PC-3 (cell line): Measurements from ENCODE around the gene LRRC59. TPM values are rescaled to one million over a fixed set of nuclear protein-coding genes. Genes with fewer than 3 reads are reported as not detected.

Experiments
- ATAC-seq: fragments of 200-7000 bp; cut with Tn5 transposase; 2 replicates; pipeline ENCODE4 v1.9.1; 2020; ENCODE audit warnings: mild to moderate bottlenecking, moderate library complexity
- BruUV-seq: library from RNA; stranded (reverse); fragments of 400-500 nt; replicated peaks from 2 replicates; lab custom pipeline; 2021; lab: Mats Ljungman, UMichigan
- CTCF ChIA-PET: fragments of 300-600 bp; sonication (Branson Sonifier 250); formaldehyde crosslinking; loops from one replicate; lab custom pipeline; 2022; ENCODE audit warnings: antibody characterized with exemption; lab: Charles Lee
- POLR2A ChIA-PET: fragments of 300-600 bp; sonication (Branson Sonifier 250); formaldehyde crosslinking; loops from one replicate; lab custom pipeline; 2022; ENCODE audit warnings: antibody characterized with exemption; ENCODE audit not compliant: unreplicated experiment; lab: Charles Lee
- DNase-seq: peaks from one replicate; pipeline ENCODE4 v3.0.0-alpha.2; 2015
- H2AFZ ChIP-seq: fragments of 300-600 bp; sonication (generic); 2 replicates; pipeline ENCODE4 v1.6.0; 2016; ENCODE audit warnings: antibody characterized with exemption, low read length
- H3F3A ChIP-seq: fragments of 300-600 bp; sonication (generic); one replicate; pipeline ENCODE4 v1.6.0; 2017; ENCODE audit warnings: antibody characterized with exemption, low read length, control low read depth, mild to moderate bottlenecking; ENCODE audit not compliant: unreplicated experiment
- H3K27ac ChIP-seq: fragments of 300-600 bp; sonication (generic); 2 replicates; pipeline ENCODE4 v1.5.1; 2016; ENCODE audit warnings: mild to moderate bottlenecking, low read length
- H3K27me3 ChIP-seq: fragments of 300-600 bp; sonication (generic); 2 replicates; pipeline ENCODE4 v1.6.1; 2016; ENCODE audit warnings: low read length, mixed read lengths
- H3K36me3 ChIP-seq: fragments of 300-600 bp; sonication (generic); 2 replicates; pipeline ENCODE4 v1.6.1; 2016; ENCODE audit warnings: low read depth, mixed run types, low read length, mixed read lengths
- H3K4me1 ChIP-seq: fragments of 300-600 bp; sonication (generic); 2 replicates; pipeline ENCODE4 v1.5.1; 2016; ENCODE audit warnings: low read length; ENCODE audit not compliant: insufficient read depth
- H3K4me2 ChIP-seq: fragments of 300-600 bp; sonication (generic); 2 replicates; pipeline ENCODE4 v1.6.0; 2016; ENCODE audit warnings: low read length
- H3K4me3 ChIP-seq: fragments of 300-600 bp; sonication (generic); 2 replicates; pipeline ENCODE4 v1.5.1; 2016; ENCODE audit warnings: mild to moderate bottlenecking, low read length, mixed read lengths
- H3K79me2 ChIP-seq: fragments of 300-600 bp; sonication (generic); 2 replicates; pipeline ENCODE4 v1.6.1; 2017; ENCODE audit warnings: low read length, mixed read lengths
- H3K9ac ChIP-seq: fragments of 300-600 bp; sonication (generic); 2 replicates; pipeline ENCODE4 v1.6.0; 2016; ENCODE audit warnings: mild to moderate bottlenecking, low read length
- H3K9me2 ChIP-seq: fragments of 300-600 bp; sonication (generic); replicated peaks from 2 replicates; pipeline ENCODE4 v1.6.1; 2016; ENCODE audit warnings: mixed run types, low read length, mixed read lengths
- H3K9me3 ChIP-seq: fragments of 300-600 bp; sonication (generic); 2 replicates; pipeline ENCODE4 v1.6.1; 2016; ENCODE audit warnings: low read length, mixed read lengths
- H4K20me1 ChIP-seq: fragments of 300-600 bp; sonication (generic); 2 replicates; pipeline ENCODE4 v1.6.1; 2016; ENCODE audit warnings: low read length, mixed read lengths
- EZH2 ChIP-seq: fragments of 300-600 bp; sonication (generic); IDR thresholded peaks from one replicate; pipeline ENCODE4 v1.6.1; 2017; ENCODE audit warnings: antibody characterized with exemption, mild to moderate bottlenecking, low read length; ENCODE audit not compliant: unreplicated experiment
- EZH2phosphoT487 ChIP-seq: fragments of 300-600 bp; sonication (generic); IDR thresholded peaks from 2 replicates; pipeline ENCODE4 v1.6.1; 2018; ENCODE audit warnings: mild to moderate bottlenecking, antibody characterized with exemption, low read length, borderline replicate concordance
- intact Hi-C: fragments of 100-400 bp; cut with micrococcal nuclease; formaldehyde crosslinking; loops from 2 replicates; pipeline ENCODE4 v1.9.0; 2023
- total RNA-seq: library from RNA; depleted of rRNA; stranded (reverse); fragments of >200 nt; gene quantifications from 2 replicates; pipeline ENCODE4 v1.2.3, GENCODE V29; 2014
- TF ChIP-seq, protein P1 (sequence below): fragments of 300-600 bp; sonication (generic); conservative IDR thresholded peaks from 2 replicates; pipeline ENCODE4 v1.5.1; 2017; ENCODE audit warnings: antibody characterized with exemption, low read depth, mild to moderate bottlenecking, low read length

LRRC59 gene
- total RNA-seq, 1 experiment from 2014 or later, result 324 TPM

DNA sequence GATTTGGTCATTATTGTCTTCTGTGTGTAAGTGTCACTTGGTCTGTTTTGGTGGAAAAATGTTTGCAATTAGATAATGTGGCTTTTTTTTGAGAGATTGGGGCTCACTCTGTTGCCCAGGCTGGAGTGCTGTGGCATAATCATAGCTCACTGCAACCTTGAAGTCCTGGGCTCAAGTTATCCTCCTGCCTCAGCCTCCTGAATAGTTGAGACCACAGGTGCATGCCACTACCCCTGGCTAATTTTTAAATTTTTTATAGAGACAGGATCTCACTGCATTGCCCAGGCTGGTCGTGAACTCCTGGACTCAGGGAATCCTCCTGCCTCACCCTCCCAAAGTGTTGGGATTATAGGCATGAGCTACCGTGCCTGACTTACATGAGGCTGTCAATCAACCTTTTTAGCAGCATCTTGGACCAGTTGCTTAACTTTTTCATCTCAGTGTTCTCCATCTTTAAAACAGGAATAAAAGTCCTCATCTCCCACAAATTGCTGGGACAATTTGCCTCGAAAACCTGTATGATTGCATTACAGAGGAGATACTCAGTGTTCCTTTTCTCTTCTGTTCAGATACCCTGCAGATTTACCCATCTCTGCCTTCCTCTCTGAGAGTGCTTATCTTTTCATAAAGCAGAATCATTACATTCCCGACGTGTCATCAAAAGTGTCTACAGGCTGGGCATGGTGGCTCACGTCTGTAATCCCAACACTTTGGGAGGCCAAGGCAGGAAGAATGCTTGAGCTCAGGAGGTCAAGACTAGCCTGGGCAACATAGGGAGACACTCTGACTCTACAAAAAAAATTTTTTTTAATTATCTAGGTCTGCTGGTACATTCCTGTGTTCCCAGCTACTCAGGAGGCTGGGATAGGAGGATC is 47.8 kb upstream of the LRRC59 start:
- Histone ChIP-seq H3K9me2 (no peaks in the 10 kb centered on the region), H3F3A (no peaks in the 10 kb centered on the region), H3K27ac (no peak overlapping the region), H4K20me1 (no peaks in the 10 kb centered on the region), H3K4me2 (no peak overlapping the region), H3K79me2 (0 out of 2 replicates have a peak, but pooled peaks cover 4% of the 10 kb centered on the region), H3K9ac (no peak overlapping the region), H3K9me3 (no peaks in the 10 kb centered on the region), H2AFZ (no peak overlapping the region), H3K4me1 (peaks cover 26% of the 10 kb centered on the region), H3K4me3 (no peak overlapping the region), H3K36me3 (no peaks in the 10 kb centered on the region), H3K27me3 (no peaks in the 10 kb centered on the region)
- DNase-seq (no peak), ATAC-seq (no peak)
- POLR2A ChIA-PET, result no interaction called here
- CTCF ChIA-PET, result no interaction called here
- TF ChIP-seq EZH2, result no peak
- TF ChIP-seq EZH2phosphoT487, result no peak
- TF ChIP-seq, protein P1, sequence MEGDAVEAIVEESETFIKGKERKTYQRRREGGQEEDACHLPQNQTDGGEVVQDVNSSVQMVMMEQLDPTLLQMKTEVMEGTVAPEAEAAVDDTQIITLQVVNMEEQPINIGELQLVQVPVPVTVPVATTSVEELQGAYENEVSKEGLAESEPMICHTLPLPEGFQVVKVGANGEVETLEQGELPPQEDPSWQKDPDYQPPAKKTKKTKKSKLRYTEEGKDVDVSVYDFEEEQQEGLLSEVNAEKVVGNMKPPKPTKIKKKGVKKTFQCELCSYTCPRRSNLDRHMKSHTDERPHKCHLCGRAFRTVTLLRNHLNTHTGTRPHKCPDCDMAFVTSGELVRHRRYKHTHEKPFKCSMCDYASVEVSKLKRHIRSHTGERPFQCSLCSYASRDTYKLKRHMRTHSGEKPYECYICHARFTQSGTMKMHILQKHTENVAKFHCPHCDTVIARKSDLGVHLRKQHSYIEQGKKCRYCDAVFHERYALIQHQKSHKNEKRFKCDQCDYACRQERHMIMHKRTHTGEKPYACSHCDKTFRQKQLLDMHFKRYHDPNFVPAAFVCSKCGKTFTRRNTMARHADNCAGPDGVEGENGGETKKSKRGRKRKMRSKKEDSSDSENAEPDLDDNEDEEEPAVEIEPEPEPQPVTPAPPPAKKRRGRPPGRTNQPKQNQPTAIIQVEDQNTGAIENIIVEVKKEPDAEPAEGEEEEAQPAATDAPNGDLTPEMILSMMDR, result no peak
- BruUV-seq, result no TSS peak
- intact Hi-C loops, result no loop called here

DNA sequence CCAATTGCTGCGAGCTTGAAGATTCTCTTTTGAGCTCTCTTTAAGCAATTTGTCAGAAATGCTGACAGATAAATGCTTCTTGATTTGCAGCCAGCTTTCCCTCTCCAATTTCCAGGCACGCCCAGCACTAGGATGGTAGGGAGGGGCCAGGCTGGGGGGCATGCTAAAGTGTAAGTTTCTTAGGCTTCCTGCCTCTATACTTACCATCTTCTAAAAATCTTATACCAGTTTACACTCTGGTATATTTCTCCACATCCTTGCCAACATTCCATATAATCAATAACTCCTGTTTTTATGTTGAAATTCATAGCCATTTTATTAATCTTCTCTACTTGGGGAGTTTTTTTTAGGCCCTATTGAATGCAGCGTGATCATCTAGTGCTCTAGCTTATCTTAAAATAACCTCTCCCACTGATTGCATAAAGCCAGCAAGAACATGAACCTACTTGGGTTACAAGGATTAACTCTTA is 46.2 kb upstream of the LRRC59 start:
- intact Hi-C loops, result no loop called here
- no TSS peak for BruUV-seq
- ChIA-PET CTCF (interaction anchor here (0.6 to 1.1 kb wide), 3 partner anchors 17 to 349 kb away, joined by 3 to 18 read pairs (median 4); no protein-coding TSS in a partner anchor), POLR2A (interaction anchor here (0.5 kb wide), 1 partner anchor 83 kb away, joined by 22 read pairs; no protein-coding TSS in a partner anchor)
- Histone ChIP-seq H3K4me2 (peak overlapping the region; percentile 71), H3K27me3 (no peaks in the 10 kb centered on the region), H3K36me3 (no peaks in the 10 kb centered on the region), H3K27ac (no peak overlapping the region), H3F3A (no peaks in the 10 kb centered on the region), H3K9me3 (no peaks in the 10 kb centered on the region), H3K79me2 (0 out of 2 replicates have a peak, but pooled peaks cover 4% of the 10 kb centered on the region), H4K20me1 (no peaks in the 10 kb centered on the region), H3K9me2 (no peaks in the 10 kb centered on the region), H3K9ac (no peak overlapping the region), H3K4me3 (peak overlapping the region; percentile 2; the same call in 1 of the 2 replicates), H3K4me1 (peaks cover 29% of the 10 kb centered on the region), H2AFZ (no peak overlapping the region)
- DNase-seq (no peak), ATAC-seq (peak; percentile 52)
- no peak for TF ChIP-seq EZH2
- TF ChIP-seq, protein P1, result no peak
- no peak for TF ChIP-seq EZH2phosphoT487
